OCI-LY7 (cell line): ENCODE data around the gene SERPIND1. TPM values are rescaled to one million over a fixed set of nuclear protein-coding genes. Genes with fewer than 3 reads are reported as not detected.

ENCODE experiments used
- BruUV-seq: library from RNA; stranded (reverse); fragments of 400-500 nt; replicated peaks from 2 replicates; lab custom pipeline; 2021; lab: Mats Ljungman, UMichigan
- CTCF ChIA-PET: fragments of 300-600 bp; sonication (Branson Sonifier 250); formaldehyde crosslinking; loops from one replicate; lab custom pipeline; 2022; ENCODE audit warnings: antibody characterized with exemption; ENCODE audit not compliant: unreplicated experiment; lab: Charles Lee
- POLR2A ChIA-PET: fragments of 300-600 bp; sonication (Branson Sonifier 250); formaldehyde crosslinking; loops from one replicate; lab custom pipeline; 2022; ENCODE audit warnings: antibody characterized with exemption; lab: Charles Lee
- DNase-seq: peaks from one replicate; pipeline ENCODE4 v3.0.0-alpha.2; 2015; ENCODE audit warnings: low spot score
- H2AFZ ChIP-seq: fragments of 200-600 bp; sonication (generic), shearing (Covaris generic); 2 replicates; pipeline ENCODE4 v1.6.1; 2014; ENCODE audit warnings: mild to moderate bottlenecking, antibody characterized with exemption, low read length, moderate library complexity
- H3K27ac ChIP-seq: fragments of 200-600 bp; sonication (generic); 2 replicates; pipeline ENCODE4 v1.5.1; 2014; ENCODE audit warnings: mixed run types, low read depth, mild to moderate bottlenecking, moderate library complexity, low read length, inconsistent platforms; ENCODE audit not compliant: poor library complexity, severe bottlenecking
- H3K36me3 ChIP-seq: fragments of 200-600 bp; sonication (generic); 2 replicates; pipeline ENCODE4 v1.6.1; 2014; ENCODE audit warnings: mild to moderate bottlenecking, antibody characterized with exemption, low read length, moderate library complexity, mixed read lengths; ENCODE audit not compliant: insufficient read depth
- H3K4me1 ChIP-seq: fragments of 200-600 bp; sonication (generic); 2 replicates; pipeline ENCODE4 v1.5.1; 2014; ENCODE audit warnings: mild to moderate bottlenecking, low read length; ENCODE audit not compliant: insufficient read depth, poor library complexity, severe bottlenecking
- H3K4me2 ChIP-seq: fragments of 200-600 bp; sonication (generic); 2 replicates; pipeline ENCODE4 v1.6.1; 2014; ENCODE audit warnings: mild to moderate bottlenecking, low read length
- H3K4me3 ChIP-seq: fragments of 200-600 bp; sonication (generic); 2 replicates; pipeline ENCODE4 v1.5.1; 2014; ENCODE audit warnings: mild to moderate bottlenecking, low read depth, low read length; ENCODE audit not compliant: poor library complexity, severe bottlenecking
- H3K79me2 ChIP-seq: fragments of 200-600 bp; sonication (generic); 2 replicates; pipeline ENCODE4 v1.6.1; 2016; ENCODE audit warnings: low read depth, mild to moderate bottlenecking, low read length, moderate library complexity, mixed read lengths; ENCODE audit not compliant: insufficient read depth
- H3K9me2 ChIP-seq: fragments of 200-600 bp; sonication (generic); 2 replicates; pipeline ENCODE4 v1.6.1; 2016; ENCODE audit warnings: mild to moderate bottlenecking, low read length, mixed read lengths; ENCODE audit not compliant: insufficient read depth
- H3K9me3 ChIP-seq: fragments of 200-600 bp; sonication (generic); 2 replicates; pipeline ENCODE4 v1.6.1; 2014; ENCODE audit warnings: mild to moderate bottlenecking, mixed run types, low read length, mixed read lengths
- H4K20me1 ChIP-seq: fragments of 200-600 bp; sonication (generic); 2 replicates; pipeline ENCODE4 v1.6.1; 2014; ENCODE audit warnings: mild to moderate bottlenecking, antibody characterized with exemption, low read length, moderate library complexity, mixed read lengths; ENCODE audit not compliant: insufficient read depth
- CTCF ChIP-seq: fragments of 200-600 bp; sonication (generic); conservative IDR thresholded peaks from 2 replicates; pipeline ENCODE4 v1.5.1; 2014; ENCODE audit warnings: mild to moderate bottlenecking, antibody characterized with exemption, low read length, moderate library complexity, mixed read lengths
- EZH2phosphoT487 ChIP-seq: fragments of 200-600 bp; sonication (generic); IDR thresholded peaks from 2 replicates; pipeline ENCODE4 v1.6.1; 2018; ENCODE audit warnings: low read depth, borderline replicate concordance, mild to moderate bottlenecking, mixed run types, antibody characterized with exemption, low read length, moderate library complexity, mixed read lengths
- intact Hi-C: fragments of 100-400 bp; cut with micrococcal nuclease; formaldehyde crosslinking; loops from one replicate; pipeline ENCODE4 v1.10.0; 2022; ENCODE audit not compliant: unreplicated experiment
- total RNA-seq, 2 experiments: library from RNA; depleted of rRNA in 1 of 2; stranded (reverse); fragments of >200 nt in 1 of 2; shearing (Covaris generic) in 1 of 2; gene quantifications; 2 replicates each; pipeline ENCODE4 v1.2.3, GENCODE V29; 2014 to 2022

Gene SERPIND1
- total RNA-seq, 2 experiments from 2014 or later: not detected

- no peaks in the 10 kb centered on the region for H3K9me3 ChIP-seq
- BruUV-seq: no TSS peak
- TF ChIP-seq CTCF (no peak), EZH2phosphoT487 (no peak)
- peaks cover 4% of the 10 kb centered on the region for H3K4me1 ChIP-seq
- peaks cover 72% of the 10 kb centered on the region for H3K36me3 ChIP-seq
- H3K4me3 ChIP-seq: no peak overlapping the region
- DNase-seq: no peak
- intact Hi-C loops: no loop called here
- no peaks in the 10 kb centered on the region for H3K9me2 ChIP-seq
- H2AFZ ChIP-seq: no peak overlapping the region
- POLR2A ChIA-PET: no interaction called here
- H3K27ac ChIP-seq: no peak overlapping the region
- no peaks in the 10 kb centered on the region for H3K79me2 ChIP-seq
- CTCF ChIA-PET: no interaction called here
- no peaks in the 10 kb centered on the region for H4K20me1 ChIP-seq
- no peak overlapping the region for H3K4me2 ChIP-seq
Observed at GRCh38 chr22:20811971-20812660, 38.2 kb downstream of the SERPIND1 start.

DNA sequence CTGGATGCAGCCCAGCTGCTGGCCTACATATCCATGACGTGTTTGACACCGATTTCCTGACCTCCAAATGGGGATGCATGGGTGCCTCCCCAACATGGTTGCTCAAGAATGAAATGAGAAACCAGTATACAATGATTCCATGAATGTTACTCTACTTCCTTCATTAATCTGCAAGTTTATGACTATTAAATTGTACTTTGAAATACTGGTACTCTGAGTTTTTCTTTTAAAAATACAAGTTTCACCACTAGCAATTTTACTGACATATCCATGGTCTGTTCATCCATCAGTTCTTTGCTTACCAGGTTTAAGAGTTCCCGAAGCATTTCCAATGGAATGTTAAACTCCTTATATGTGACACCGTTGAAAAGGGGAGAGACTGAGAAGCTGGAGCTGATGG lies 39.1 kb downstream of the SERPIND1 start:
- H3K27ac ChIP-seq: no peak overlapping the region
- no peak overlapping the region for H3K4me3 ChIP-seq
- no peaks in the 10 kb centered on the region for H4K20me1 ChIP-seq
- H3K4me1 ChIP-seq: peaks cover 4% of the 10 kb centered on the region
- peaks cover 67% of the 10 kb centered on the region for H3K36me3 ChIP-seq
- DNase-seq: no peak
- POLR2A ChIA-PET: no interaction called here
- TF ChIP-seq CTCF (no peak), EZH2phosphoT487 (no peak)
- no peak overlapping the region for H3K4me2 ChIP-seq
- no peak overlapping the region for H2AFZ ChIP-seq
- H3K79me2 ChIP-seq: no peaks in the 10 kb centered on the region
- CTCF ChIA-PET: no interaction called here
- intact Hi-C loops: no loop called here
- BruUV-seq: no TSS peak
- no peaks in the 10 kb centered on the region for H3K9me3 ChIP-seq
- no peaks in the 10 kb centered on the region for H3K9me2 ChIP-seq

- no TSS peak for BruUV-seq
- Histone ChIP-seq H3K4me3 (no peak overlapping the region), H3K9me3 (no peaks in the 10 kb centered on the region), H4K20me1 (no peaks in the 10 kb centered on the region), H2AFZ (no peak overlapping the region), H3K4me2 (no peak overlapping the region), H3K79me2 (no peaks in the 10 kb centered on the region), H3K36me3 (peaks cover 71% of the 10 kb centered on the region), H3K4me1 (no peaks in the 10 kb centered on the region), H3K9me2 (no peaks in the 10 kb centered on the region), H3K27ac (no peak overlapping the region)
- ChIA-PET CTCF (no interaction called here), POLR2A (no interaction called here)
- intact Hi-C loops: no loop called here
- DNase-seq: no peak
- TF ChIP-seq EZH2phosphoT487: no peak
- TF ChIP-seq CTCF: no peak
Observed at GRCh38 chr22:20814221-20814808, 40.4 kb downstream of the SERPIND1 start.
